ENCODE results near the gene POU2AF1.

The POU2AF1 gene

GRCh38 chr11:111359223-111360149 is 19.6 kb downstream of the POU2AF1 start:
- DNase-seq: no peak

- DNase-seq: no peak
Measured at GRCh38 chr11:111358038-111359001, 20.8 kb downstream of the POU2AF1 start.

- DNase-seq: no peak
Measured at GRCh38 chr11:111357150-111358037, 21.7 kb downstream of the POU2AF1 start.

- no peak for DNase-seq
Measured at GRCh38 chr11:111356660-111357048, 22.4 kb downstream of the POU2AF1 start.

GRCh38 chr11:111355956-111356659 is 23.0 kb downstream of the POU2AF1 start:
- DNase-seq: no peak

- no peak for DNase-seq
Measured at GRCh38 chr11:111355101-111355500, 24.0 kb downstream of the POU2AF1 start.

- DNase-seq: no peak
Measured at GRCh38 chr11:111354601-111354891, 24.5 kb downstream of the POU2AF1 start.

GRCh38 chr11:111353776-111354600 is 25.1 kb downstream of the POU2AF1 start:
- no peak for DNase-seq

GRCh38 chr11:111352935-111353710 is 26.0 kb downstream of the POU2AF1 start:
- no peak for DNase-seq

- DNase-seq: no peak
Measured at GRCh38 chr11:111352231-111352746, 26.8 kb downstream of the POU2AF1 start.

GRCh38 chr11:111351374-111352055 is 27.6 kb downstream of the POU2AF1 start:
- no peak for DNase-seq

GRCh38 chr11:111350811-111351210 is 28.3 kb downstream of the POU2AF1 start:
- DNase-seq: no peak

- no peak for DNase-seq
Measured at GRCh38 chr11:111349191-111349695, 29.8 kb downstream of the POU2AF1 start.

GRCh38 chr11:111348147-111348546 is 30.9 kb downstream of the POU2AF1 start:
- no peak for DNase-seq

- DNase-seq: no peak
Measured at GRCh38 chr11:111347723-111348115, 31.4 kb downstream of the POU2AF1 start.

- DNase-seq: no peak
Measured at GRCh38 chr11:111347002-111347722, 31.9 kb downstream of the POU2AF1 start.

- no peak for DNase-seq
Measured at GRCh38 chr11:111344032-111344431, 35.0 kb downstream of the POU2AF1 start.

- DNase-seq: no peak
Measured at GRCh38 chr11:111342329-111342728, 36.7 kb downstream of the POU2AF1 start.

Data from NCI-H446 treated with DMSO at 0.1 percent for 48 hours (cell line).